Activated T-cell treated with anti-CD3 and anti-CD28 coated beads, Interleukin-2, amount 50 U/mL, for 4 hours (primary cell): ENCODE results near the gene PLEKHA6. TPM values are rescaled to one million over a fixed set of nuclear protein-coding genes. Genes with fewer than 3 reads are reported as not detected.

Source experiments
- ATAC-seq, 2 donors: fragments of 200-7000 bp; cut with Tn5 transposase; one replicate each; pipeline ENCODE4 v1.10.0; 2021
- DNase-seq: peaks from one replicate; pipeline ENCODE4 v3.0.0-alpha.2; 2020
- H3K27me3 Mint-ChIP-seq: one replicate; pipeline ENCODE4 v1.8.0; 2021; ENCODE audit warnings: low read depth, mixed read lengths
- H3K36me3 Mint-ChIP-seq: one replicate; pipeline ENCODE4 v1.8.0; 2022; ENCODE audit warnings: mixed read lengths; ENCODE audit not compliant: insufficient read depth
- H3K4me1 Mint-ChIP-seq: one replicate; pipeline ENCODE4 v1.8.0; 2021; ENCODE audit warnings: low read depth, mixed read lengths
- H3K4me3 Mint-ChIP-seq: one replicate; pipeline ENCODE4 v1.8.0; 2021; ENCODE audit warnings: mild to moderate bottlenecking, moderate library complexity, mixed read lengths
- H3K9me3 Mint-ChIP-seq: one replicate; pipeline ENCODE4 v1.8.0; 2021; ENCODE audit warnings: mixed read lengths
- total RNA-seq, 3 donors: library from RNA; stranded (reverse); gene quantifications; one replicate each; pipeline ENCODE4 v1.2.1, GENCODE V29; 2021

Gene PLEKHA6
- total RNA-seq, 3 donors from 2014 or later: 0.19 to 0.61 (median 0.29) TPM

DNA sequence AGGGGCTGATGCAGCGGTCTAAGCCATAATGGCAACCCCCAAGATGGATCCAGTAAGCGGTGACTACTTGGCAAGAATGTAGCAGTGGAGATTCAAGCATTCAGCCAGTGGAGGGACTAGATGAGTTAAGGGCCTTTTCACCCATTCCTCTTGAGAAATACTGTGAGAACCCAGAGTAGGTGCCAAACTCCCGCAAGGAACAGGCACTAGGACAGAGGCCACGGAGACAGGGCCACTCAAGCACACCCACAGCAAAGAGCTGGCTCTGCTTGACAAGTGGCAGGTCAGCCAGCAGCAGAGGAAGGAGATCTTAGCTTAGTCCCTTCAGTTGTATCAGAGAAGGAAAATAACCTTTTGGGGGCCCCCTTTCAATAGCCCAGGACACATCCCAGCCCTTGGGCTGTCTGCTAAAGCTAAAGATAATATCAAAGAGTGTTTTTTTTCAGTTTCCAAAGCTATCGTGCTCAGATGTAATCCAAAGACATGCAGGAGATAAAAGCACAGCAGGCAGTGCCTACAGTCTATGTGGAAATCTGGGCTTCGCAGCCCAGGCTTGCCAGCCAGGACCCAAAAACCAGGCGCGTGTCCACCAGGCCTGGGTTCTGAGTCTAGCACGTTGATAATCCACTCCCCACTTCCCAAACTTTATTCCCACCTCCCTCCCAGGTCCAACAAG, 83.9 kb downstream of the PLEKHA6 start:
- no peaks in the 10 kb centered on the region for H3K4me1 Mint-ChIP-seq
- ATAC-seq (no peak), DNase-seq (no peak)
- no peaks in the 10 kb centered on the region for H3K36me3 Mint-ChIP-seq
- no peaks in the 10 kb centered on the region for H3K9me3 Mint-ChIP-seq
- no peak overlapping the region for H3K4me3 Mint-ChIP-seq
- peaks cover 12% of the 10 kb centered on the region for H3K27me3 Mint-ChIP-seq

DNA sequence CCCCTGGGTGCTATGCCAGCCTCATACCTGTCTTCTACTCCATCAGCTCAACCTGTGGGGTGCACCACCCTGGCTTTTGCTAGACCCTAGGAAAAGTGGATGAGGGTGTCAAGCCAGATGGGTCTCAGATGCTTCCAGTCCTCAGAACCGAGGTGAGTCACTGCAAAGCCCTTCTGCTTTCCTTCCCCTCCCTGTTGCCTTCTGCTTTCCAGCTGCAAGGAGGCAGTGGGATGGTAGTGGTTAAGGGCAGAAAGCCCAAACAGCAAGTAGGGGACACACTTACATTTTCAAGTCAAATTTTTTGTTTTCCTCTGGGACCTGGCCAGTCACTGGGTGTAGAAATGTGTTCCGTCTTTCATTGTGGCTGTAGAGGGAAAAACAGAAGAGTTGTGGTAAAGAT, 85.3 kb downstream of the PLEKHA6 start:
- Mint-ChIP-seq H3K27me3 (peaks cover 12% of the 10 kb centered on the region), H3K36me3 (no peaks in the 10 kb centered on the region), H3K4me1 (no peaks in the 10 kb centered on the region), H3K9me3 (no peaks in the 10 kb centered on the region), H3K4me3 (no peak overlapping the region)
- ATAC-seq (no peak), DNase-seq (no peak)

DNA sequence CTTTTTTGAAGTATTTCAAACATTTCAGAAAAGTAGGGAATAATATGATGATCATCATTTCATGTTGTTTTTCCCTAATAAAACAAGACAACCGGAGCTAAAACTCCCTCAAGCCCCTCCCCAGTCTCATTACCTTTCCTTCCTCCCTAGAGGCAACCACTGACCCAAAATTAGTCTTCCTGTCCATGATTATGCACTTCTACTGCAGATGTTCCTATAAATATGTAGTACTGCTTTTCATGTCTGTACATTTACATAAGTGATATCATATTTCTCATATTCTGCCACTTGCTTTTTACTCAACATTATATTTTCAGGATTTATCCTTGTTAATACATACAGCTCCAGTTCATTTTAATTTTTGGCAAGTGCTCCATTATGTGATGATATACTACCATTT, 87.2 kb downstream of the PLEKHA6 start:
- Mint-ChIP-seq H3K4me1 (no peaks in the 10 kb centered on the region), H3K9me3 (no peaks in the 10 kb centered on the region), H3K27me3 (peaks cover 12% of the 10 kb centered on the region), H3K4me3 (no peak overlapping the region), H3K36me3 (no peaks in the 10 kb centered on the region)
- DNase-seq: no peak
- no peak for ATAC-seq

DNA sequence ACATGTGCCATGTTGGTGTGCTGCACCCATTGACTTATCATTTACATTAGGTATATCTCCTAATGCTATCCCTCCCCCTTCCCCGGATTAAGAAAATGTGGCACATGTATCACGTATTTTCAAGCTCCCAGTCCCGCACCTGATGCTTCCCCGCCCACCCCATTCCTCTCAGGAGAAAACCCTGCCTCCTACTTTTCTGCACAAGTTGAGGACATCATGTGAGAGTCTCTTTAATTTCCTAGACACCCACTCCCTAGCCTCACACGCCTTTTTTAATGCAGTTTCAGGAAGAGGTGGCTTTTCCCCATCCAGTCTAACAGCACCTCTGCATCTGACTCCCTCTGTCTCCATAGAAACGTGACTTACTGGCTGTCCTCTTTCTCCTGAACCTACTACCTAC, 87.8 kb downstream of the PLEKHA6 start:
- Mint-ChIP-seq H3K4me3 (no peak overlapping the region), H3K36me3 (no peaks in the 10 kb centered on the region), H3K9me3 (no peaks in the 10 kb centered on the region), H3K27me3 (peaks cover 12% of the 10 kb centered on the region), H3K4me1 (no peaks in the 10 kb centered on the region)
- ATAC-seq (no peak), DNase-seq (no peak)

DNA sequence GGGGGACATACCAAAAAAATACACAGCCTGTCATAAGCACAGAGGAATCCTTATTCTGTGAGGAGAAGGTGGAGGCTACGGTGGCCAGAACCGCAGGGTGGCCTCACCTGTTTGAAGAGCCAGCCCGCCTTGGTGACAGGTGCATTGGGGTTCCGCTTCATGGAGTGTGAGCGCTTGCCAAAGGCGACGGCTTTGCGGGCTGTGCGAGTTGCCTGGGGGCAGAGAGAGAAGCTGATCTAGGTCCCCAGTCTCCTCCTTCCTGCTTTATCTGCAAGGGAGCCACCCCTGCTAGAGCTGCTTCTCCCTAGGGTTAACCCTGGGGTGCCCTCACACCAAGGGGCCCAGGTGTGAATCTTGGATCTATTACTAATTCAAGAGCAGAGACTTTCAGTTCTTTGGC, 91.6 kb downstream of the PLEKHA6 start:
- Mint-ChIP-seq H3K4me1 (no peaks in the 10 kb centered on the region), H3K9me3 (no peaks in the 10 kb centered on the region), H3K27me3 (no peaks in the 10 kb centered on the region), H3K4me3 (no peak overlapping the region), H3K36me3 (no peaks in the 10 kb centered on the region)
- no peak for DNase-seq
- ATAC-seq: no peak

DNA sequence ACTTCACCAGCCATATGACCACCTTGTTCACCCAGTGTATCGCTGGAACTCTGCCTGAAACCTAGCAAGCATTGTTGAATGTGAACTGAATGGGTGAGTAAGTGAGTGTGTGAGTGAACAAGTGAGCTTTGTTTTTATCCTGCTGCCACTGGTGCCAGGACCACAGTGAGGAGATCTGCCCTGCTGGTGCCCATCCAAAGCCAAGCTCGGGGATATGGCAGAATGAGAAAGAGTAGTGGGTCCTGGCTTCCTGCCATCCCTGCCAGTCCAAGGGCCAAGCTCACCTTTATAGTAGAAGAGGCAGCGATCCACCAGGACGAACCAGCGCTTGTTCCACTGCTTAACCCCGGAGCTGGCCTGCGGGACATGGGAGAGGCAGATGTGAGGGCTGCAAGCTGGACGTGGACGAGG, 92.5 kb downstream of the PLEKHA6 start:
- no peak for DNase-seq
- Mint-ChIP-seq H3K4me3 (no peak overlapping the region), H3K9me3 (no peaks in the 10 kb centered on the region), H3K4me1 (no peaks in the 10 kb centered on the region), H3K36me3 (no peaks in the 10 kb centered on the region), H3K27me3 (no peaks in the 10 kb centered on the region)
- no peak for ATAC-seq

DNA sequence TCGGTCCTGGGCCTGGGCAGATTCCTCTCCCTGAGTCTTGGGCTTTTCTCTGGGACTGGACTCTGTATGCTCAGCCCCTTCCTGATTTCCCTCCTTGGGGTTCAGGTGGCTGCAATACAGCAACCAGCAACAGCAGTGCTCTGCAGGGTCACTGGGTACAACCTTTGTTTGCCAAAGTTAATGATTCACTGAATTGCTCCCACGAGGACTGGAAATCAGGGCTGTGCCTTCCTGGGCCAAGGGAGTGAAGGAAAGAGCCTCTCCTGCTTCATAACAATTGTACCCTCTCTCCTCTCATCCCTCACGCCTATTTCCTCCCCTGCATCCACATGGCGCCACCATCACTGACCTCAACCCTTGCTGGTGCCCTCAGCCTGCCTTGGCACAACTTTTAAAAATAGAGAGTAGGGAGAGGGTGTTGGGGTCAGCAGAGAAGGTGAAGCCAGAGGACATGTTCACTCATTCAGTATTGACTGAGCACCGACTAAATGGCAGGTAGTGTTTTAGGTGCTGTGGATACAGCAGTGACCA, 93.2 kb downstream of the PLEKHA6 start:
- no peaks in the 10 kb centered on the region for H3K27me3 Mint-ChIP-seq

DNA sequence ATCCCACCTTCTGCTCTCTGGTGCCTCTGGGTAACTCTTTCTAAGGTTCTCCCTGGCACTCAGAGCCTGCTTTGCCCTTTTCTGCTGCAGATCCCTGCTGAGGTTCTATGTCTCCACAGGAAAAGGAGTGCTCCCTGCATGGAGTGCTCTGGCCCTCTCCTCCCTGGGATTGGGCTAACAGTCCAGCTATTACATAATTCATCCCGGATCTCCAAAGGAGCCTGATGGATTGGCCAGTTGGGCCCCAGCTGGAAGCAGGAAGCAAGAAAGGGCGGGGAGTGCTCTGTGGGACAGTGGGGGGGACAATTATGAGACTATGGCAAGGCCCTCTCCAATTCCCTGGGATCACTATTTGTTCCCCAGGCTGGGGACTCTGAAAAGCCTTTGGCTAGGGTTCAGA, 94.1 kb downstream of the PLEKHA6 start:
- DNase-seq (no peak), ATAC-seq (no peak)
- Mint-ChIP-seq H3K36me3 (no peaks in the 10 kb centered on the region), H3K4me1 (no peaks in the 10 kb centered on the region), H3K27me3 (no peaks in the 10 kb centered on the region), H3K9me3 (no peaks in the 10 kb centered on the region), H3K4me3 (no peak overlapping the region)

More for the DNA sequence above, 93.2 kb downstream of the PLEKHA6 start:
- Mint-ChIP-seq H3K4me3 (no peak overlapping the region), H3K4me1 (no peaks in the 10 kb centered on the region), H3K9me3 (no peaks in the 10 kb centered on the region), H3K36me3 (no peaks in the 10 kb centered on the region)
- DNase-seq (no peak), ATAC-seq (no peak)

DNA sequence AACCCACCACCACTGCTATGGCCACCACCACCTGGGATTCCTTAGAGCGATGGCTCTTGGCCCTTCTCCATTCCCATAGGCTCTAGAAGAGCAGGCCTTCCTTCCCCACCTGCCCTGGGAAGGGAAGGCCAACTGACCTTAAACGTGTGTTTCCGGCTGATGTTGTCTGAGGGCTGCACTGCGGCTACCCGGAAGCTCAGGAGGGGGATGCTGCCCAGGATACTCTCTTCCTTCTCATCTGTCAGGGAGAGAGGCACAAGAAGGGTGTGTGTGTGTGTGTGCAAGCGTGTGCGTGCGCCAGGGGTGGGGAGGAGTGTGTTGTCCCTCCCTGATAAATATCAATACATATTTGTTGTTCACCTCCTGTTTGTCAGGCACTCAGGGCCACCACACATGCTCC, 94.9 kb downstream of the PLEKHA6 start:
- Mint-ChIP-seq H3K4me1 (no peaks in the 10 kb centered on the region), H3K9me3 (no peaks in the 10 kb centered on the region), H3K27me3 (no peaks in the 10 kb centered on the region), H3K4me3 (no peak overlapping the region), H3K36me3 (no peaks in the 10 kb centered on the region)
- ATAC-seq (no peak), DNase-seq (no peak)

DNA sequence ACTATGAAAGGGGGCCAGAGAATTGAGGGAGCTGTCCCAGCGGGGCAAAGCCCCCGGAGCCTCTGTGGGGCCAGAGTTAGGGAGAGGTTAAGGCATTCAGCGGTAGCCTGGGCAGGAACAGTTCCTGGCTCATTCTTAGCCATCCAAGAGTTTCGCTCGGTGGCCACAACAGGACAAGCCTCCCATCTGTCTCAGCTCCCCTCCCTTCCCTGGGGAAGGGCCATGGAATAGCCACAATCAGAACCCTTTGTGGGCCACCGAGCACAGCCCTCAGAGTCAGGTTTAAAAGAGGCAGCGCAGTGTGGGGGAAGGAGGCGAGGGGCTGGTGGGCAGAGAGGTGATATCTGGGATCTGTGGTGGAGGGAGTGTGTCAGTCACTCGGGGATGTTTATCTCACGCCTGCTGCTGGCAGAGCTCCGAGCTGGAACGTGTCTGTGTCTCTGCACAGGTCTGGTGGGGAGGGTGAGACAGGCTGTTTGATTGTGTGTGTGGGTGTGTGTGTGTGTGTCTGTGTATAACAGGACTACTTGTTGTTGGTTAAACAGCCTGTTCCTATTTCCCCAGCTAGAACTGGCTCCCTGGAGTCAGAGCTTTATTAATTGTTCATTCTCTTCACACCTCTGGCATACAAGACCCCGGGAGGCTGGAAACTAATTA, 96.3 kb downstream of the PLEKHA6 start:
- no peak for DNase-seq
- Mint-ChIP-seq H3K36me3 (no peaks in the 10 kb centered on the region), H3K27me3 (no peaks in the 10 kb centered on the region), H3K9me3 (no peaks in the 10 kb centered on the region), H3K4me3 (no peak overlapping the region), H3K4me1 (no peaks in the 10 kb centered on the region)
- ATAC-seq: no peak

DNA sequence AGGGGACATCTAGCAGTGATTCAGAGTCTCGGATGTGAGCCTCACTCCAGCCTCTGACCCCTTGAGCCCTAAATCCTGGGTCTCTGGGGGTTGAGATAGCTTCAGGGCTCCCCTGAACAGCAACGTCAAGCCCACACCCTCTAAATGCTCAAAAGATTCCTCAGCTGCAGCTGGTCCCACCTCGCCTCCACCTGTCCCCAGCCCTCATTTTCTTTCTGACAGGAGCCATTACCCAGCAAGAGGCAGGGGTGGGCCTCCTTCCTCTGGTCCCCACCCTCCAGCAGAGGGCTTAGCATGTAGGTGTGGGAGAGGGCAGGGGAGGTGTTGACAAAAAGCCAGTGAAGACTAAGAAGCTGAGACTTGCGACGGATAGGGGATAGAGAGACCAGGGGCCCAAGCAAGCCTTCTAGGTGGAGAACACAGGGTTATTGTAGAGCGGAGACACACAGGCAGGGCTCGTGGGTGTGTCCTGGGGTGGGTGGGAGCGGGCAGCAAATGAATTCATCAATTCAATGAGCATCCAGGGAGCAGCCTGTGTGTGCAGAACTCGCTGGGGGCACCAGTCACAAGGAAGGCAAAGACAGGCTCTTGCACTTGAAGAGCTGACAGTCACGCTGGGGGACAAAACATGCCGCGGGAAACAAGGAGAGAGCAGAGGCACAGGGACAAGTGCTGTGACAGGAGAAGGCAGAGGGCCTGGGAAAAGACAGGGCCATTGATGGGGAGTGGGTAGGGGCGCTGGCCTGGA, 97.0 kb downstream of the PLEKHA6 start:
- no peaks in the 10 kb centered on the region for H3K9me3 Mint-ChIP-seq
- no peak overlapping the region for H3K4me3 Mint-ChIP-seq
- no peaks in the 10 kb centered on the region for H3K36me3 Mint-ChIP-seq
- H3K27me3 Mint-ChIP-seq: no peaks in the 10 kb centered on the region
- ATAC-seq: no peak
- no peaks in the 10 kb centered on the region for H3K4me1 Mint-ChIP-seq
- no peak for DNase-seq

DNA sequence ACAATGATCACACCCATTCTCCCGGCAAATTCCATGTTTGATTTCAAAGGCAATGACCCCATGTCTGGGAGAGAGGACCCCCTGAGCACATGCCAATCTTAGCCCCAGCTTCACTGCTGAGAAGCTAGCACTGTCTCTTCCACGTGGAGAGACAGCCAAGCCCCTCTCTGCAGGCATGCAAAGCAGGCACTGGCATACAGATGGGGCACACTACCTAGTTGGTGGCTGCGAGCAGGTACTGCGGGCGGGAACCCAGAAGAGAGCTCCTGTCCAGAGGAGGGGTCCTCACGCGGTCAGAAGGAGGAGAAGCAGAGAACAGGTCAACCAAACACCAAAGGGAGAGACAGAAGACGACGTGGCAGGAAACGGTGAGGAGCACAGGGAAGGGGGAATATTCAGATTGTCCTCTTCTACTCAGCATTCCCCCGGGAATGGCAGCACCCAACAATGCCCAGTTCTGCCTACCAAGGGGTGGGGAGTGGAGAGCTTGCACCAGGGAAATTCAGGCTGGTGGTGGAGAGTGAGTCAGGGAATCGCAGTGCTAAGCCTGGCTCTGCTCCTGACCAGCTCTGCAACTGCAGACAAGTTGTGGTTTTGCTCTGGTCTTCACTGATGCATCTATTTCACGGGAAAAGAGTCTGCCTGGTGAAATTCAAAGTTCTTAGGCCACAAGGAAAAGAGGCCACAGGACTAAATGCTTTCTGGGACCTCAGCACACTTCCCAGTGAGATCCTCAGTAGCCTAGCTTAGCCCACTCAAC, 97.8 kb downstream of the PLEKHA6 start:
- ATAC-seq: no peak
- Mint-ChIP-seq H3K4me1 (no peaks in the 10 kb centered on the region), H3K4me3 (no peak overlapping the region), H3K9me3 (no peaks in the 10 kb centered on the region), H3K27me3 (no peaks in the 10 kb centered on the region), H3K36me3 (no peaks in the 10 kb centered on the region)
- DNase-seq: no peak

DNA sequence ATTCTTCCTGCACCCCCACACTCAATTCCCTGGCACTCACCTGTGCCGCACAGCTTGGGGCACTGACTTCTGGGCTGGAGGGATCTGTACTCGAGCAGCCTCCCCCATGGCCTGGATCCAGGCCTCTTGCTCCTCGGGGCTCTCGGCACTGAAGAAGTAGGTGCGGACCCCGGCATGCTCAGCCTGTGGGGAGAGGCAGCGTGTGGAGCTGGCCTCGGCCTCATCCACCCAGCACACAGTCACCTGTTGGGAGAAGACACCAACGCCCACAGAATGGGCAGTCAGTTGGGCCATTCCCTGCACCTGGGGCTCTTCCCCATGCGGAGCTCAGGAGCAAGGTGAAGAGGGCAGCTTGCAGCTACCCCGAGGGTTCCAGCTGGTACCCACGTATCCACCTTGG, 98.5 kb downstream of the PLEKHA6 start:
- Mint-ChIP-seq H3K27me3 (no peaks in the 10 kb centered on the region), H3K36me3 (no peaks in the 10 kb centered on the region), H3K4me3 (no peak overlapping the region), H3K9me3 (no peaks in the 10 kb centered on the region), H3K4me1 (no peaks in the 10 kb centered on the region)
- DNase-seq (no peak), ATAC-seq (no peak)

DNA sequence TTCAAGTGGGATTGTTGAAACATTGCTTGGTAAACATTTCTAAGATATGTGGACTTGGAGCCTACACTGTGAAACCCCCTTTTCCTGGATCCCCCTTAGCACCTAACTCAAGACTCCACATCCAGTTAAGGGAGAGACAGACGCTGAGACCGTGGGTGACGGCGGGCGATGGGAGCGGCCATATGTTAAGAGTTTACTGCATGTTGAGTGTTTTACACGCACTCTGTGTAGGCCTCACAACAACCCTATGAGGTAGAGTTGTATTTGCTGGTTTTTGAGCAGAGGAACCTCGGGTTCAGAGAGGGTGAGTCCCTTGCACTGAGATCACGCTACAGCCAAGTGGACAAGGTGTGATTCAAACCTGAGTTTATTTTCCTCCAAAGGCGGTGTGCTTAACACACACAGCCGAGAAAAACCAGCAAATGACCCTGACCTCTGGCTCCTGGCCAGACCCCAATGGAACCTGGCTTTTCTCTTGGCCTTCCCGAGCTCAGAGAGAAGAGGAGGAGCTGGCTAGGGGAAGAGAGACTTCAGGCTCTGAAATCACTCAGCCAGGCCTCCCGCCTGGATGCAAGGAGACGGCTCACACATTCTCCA, 99.0 kb downstream of the PLEKHA6 start:
- Mint-ChIP-seq H3K9me3 (no peaks in the 10 kb centered on the region), H3K27me3 (no peaks in the 10 kb centered on the region), H3K4me1 (no peaks in the 10 kb centered on the region), H3K36me3 (no peaks in the 10 kb centered on the region), H3K4me3 (no peak overlapping the region)
- ATAC-seq (no peak), DNase-seq (no peak)
